COLO829 (cell line): Measurements from ENCODE around the gene ST8SIA4.

Source experiments
- DNase-seq: peaks from one replicate; pipeline ENCODE4 v3.0.0; 2012; ENCODE audit warnings: low spot score

ST8SIA4 gene

DNA sequence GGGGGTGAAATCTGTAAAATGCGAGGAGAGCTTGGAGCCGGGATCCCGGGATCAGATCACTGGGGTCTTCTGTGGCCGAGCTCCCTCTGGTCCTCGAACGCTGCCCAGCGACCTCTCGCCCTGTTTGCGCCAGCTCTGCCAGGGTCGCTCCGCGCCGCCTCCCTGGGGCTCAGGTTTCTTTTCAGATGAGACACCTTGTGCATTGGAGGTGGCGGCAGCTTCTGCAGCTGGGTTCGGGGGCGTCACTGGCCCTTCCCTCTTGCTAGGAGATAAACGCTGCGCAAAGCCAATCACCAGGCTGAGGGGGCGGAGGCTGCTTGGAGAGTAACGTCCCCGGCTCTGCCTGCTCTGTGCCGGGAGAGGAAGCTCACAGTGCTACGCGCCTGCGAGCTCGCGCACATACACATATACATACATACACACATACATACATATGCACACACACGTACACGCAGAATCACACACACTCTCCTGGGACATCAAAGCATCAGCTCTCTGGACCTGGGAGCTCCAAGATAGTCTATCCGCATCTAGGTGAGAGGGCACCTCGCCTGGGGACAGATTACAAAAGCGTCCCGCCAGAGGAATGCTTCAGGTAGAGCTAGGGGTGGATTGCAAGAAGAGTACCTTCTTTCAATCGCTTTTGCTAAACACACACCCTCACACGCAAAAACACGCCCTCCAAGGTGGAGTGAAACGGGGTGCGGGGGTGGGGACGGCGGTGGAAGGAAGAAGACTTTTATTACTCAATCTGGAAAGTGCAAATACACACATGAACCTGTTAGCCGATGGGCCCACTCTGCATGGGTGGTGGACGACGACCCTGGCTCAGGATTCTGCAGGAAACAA is at the start of gene ST8SIA4:
Gene ST8SIA4, minus strand, starts transcription at position 244 of the 849 bp plus-strand sequence. CDS start 327 bp downstream, outside the sequence.
- DNase-seq = no peak

DNA sequence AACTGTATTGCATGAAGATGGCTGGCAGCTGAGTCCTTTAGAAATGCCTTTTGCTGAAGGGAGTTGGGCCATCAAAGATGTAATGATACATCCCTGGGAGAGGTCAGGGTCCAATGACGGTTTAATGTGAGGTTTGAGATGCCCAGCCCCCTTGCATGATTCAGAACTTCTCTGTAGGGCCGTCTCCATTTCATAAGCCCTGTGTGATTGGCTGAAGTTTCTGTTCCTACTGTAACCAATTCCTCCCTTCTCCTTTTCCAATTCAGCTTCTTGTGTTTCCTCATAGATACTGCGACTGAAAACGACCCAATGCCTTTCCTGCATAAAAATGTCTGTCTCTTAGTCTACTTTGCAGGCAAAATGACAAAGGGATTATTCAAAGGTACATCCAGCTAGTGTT is 47.9 kb upstream of the ST8SIA4 start:
- DNase-seq = no peak

DNA sequence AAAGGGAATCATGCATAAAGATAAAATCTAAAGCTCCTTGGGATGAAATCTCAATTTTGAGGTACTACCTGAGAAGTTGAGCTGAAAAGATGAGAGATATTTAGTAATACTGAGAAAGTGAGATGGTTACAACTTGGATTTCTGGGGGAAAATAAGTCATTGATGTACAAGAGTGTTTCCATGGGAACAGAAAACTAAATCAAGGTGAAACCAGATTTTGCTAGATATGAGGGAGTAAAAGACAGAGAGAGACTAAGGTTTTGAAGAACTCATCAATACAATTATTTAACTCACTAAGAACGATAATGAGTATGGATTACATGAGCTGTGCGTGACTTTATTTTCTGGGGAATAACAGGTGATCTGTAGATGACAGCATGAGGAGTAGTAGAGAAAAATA is 10.2 kb upstream of the ST8SIA4 start:
- no peak for DNase-seq

GRCh38 chr5:100909034-100909433 is 6.0 kb upstream of the ST8SIA4 start:
- DNase-seq = no peak

- no peak for DNase-seq
Measured at GRCh38 chr5:100905259-100905914, 2.3 kb upstream of the ST8SIA4 start.

DNA sequence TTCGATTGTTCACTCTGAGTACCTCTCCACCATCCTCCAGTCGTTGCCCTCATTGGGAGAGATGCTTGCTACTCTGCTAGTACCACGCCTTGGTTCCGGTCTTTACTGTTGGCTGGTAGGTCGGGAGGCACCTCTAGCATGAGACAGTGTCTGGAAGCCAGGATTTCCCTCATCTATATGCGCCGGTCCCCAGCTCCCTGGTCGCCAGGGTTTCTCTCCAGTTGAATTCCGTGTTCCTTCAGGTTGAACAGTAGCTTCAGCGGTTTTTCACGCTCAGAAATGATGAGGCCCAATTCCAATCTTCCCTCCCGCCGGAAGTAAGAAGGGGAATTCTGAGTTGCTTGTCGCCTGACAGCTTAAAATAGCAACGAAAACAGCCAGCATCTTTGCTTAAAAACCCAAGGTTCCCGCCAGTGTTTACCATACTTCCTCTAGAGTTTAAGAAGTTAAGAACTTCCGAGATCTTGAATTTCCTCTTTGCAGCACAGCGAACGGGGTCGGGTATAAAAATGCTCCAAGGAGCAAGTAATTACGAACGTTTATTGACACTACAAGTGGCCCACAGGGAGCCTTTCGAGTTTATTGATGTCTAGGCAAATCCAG is 1.3 kb upstream of the ST8SIA4 start:
- DNase-seq = no peak

GRCh38 chr5:100902440-100903038 is 543 bp downstream of the ST8SIA4 start:
- DNase-seq = no peak

GRCh38 chr5:100901821-100902341 is 1.2 kb downstream of the ST8SIA4 start:
- DNase-seq = no peak

GRCh38 chr5:100900796-100901781 is 2.0 kb downstream of the ST8SIA4 start:
- peak; percentile 6 for DNase-seq

DNA sequence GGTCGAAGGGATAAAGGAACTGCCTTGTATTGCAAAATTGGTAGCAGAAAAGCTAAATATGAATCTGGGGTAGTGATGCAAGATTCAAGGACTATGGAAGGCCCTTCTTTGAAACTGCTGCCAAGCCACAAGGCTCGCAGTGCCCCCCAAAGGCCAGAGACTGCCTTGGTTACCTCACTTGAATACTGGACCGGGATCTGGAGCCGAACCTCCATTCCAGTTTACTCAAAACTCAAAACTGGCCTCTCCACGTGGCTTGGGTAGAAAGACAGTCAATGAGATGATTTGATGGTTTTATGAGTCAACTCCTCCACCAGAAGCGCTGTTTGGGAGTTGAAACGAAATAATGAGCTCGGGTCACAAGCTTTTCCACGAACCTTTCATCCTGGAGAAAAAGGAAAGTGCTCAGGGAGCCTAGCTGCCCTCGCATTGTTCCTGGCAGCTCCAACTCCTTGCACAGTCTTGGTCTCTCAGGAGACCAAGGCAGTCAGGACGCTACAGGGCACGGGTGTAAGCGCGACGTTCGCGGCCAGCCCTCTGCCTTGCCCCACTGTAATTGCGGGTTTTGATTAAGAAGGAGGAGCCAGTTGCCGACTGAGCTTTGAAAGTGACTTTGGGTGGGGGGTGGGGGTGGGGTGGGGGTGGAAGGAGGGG is 2.8 kb downstream of the ST8SIA4 start:
- no peak for DNase-seq

DNA sequence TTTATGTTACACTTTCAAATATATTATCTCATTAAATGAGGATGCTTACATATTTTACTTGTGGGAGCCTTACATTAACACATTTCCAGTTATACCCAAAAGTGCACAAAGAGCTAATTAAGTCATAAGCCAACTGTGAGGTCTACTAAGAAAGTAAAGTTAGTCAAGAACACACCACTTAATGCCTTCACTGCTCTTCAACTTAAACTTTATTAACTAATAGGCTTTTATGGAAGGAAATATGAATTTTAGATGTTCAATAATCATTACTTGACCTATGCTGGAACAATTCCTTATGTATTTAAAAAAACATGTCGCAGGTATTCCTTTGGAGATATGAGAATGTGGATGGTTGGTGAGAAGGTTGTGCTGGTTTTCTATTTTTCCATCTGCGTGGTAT is 3.4 kb downstream of the ST8SIA4 start:
- no peak for DNase-seq

DNA sequence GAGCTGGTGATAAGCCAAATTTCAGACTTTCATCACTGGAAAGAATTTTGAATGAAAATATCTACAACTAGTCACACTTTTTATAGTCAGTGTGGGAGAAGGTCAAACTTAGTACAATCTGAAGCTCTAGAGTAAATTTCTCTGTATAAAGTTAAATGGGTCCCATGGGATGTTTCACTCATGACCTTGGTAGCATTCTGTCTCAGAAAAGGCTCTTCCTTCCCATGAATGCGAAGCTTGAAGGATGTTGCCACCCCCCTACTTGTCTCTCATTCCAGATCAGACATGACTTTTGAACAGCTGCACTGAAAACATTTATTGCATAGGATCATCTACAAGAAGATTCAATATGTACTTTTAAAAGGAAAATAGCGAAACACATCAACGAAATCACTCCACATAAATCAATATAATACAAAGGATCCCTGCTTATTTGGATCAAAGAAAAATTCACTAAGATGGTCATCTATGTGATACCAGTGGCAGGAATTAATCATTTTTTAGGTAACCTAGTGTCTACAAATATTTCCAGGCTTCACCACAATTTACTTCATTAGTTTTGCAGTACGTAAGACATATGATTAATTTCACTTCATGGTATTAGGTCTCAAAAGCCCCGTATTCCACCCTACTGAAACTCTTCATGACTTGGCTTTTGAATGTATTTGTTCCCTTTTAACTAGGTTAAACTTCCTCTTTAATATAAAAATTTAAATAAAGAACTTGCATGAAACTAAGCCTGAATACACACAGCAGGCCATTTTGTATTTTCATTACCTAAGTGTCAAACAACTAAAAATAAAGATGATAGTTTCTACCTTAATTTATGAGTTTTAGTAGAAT is 4.4 kb downstream of the ST8SIA4 start:
- DNase-seq = peak; percentile 7

- DNase-seq = no peak
Measured at GRCh38 chr5:100896054-100896453, 7.0 kb downstream of the ST8SIA4 start.

DNA sequence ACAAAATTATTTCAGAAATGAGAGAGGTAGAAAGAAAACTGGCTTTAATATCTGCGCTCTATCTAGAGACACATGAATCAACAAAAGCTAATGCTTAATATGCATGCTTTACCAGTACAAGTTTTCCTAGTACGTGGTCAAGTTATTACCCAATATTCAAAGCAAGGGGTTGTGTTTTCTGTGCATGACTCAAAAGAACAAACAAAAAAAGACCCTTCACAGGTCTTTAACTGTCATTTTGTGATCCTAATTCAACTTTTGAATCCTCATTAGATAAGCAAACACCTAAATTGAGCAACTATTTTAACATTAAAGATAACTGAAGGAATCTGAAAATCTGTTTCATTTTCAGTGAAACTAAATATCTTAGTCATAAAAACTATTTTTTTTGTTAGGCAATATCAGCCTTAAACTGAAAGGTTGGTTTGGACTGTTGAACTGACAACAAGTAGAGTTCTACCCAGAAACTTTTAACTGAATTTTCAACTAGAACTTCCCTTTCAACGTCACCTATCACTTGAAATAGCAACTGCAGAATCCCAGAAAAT is 12.5 kb downstream of the ST8SIA4 start:
- no peak for DNase-seq

GRCh38 chr5:100889896-100890295 is 13.2 kb downstream of the ST8SIA4 start:
- no peak for DNase-seq

GRCh38 chr5:100889165-100889743 is 13.8 kb downstream of the ST8SIA4 start:
- no peak for DNase-seq

DNA sequence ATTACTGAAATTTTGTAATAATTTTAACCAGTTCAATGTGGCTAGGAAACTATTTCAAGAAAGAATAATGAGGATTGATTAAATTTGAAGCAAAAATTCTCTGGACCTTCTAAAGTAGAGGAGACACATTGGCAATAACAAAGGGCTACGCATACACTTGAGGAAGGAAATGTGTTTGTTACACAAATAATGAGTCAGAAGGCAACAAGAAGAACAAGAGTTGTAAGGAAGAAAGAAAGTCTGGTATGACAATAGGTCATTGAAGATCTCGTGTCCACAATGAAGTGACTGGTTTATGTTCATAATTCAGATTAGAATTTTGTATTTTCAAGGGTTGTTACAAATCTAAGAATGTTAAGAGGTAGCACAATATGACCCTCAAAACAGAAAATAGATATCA is 25.8 kb downstream of the ST8SIA4 start:
- no peak for DNase-seq

- no peak for DNase-seq
Measured at GRCh38 chr5:100872408-100873190, 30.5 kb downstream of the ST8SIA4 start.
